ENCODE data around the gene TBL2.
"Not testable (repeated sequence)": the region's sequence is repeated elsewhere in the genome, so short reads cannot be mapped to it uniquely, and the experiment has no call there.

TBL2 gene

GRCh38 chr7:73567140-73567539 is 11.2 kb downstream of the TBL2 start:
- H3K27ac ChIP-seq (replicated peaks) = no peak overlapping the region
- H3K27me3 ChIP-seq (ENCODE audit: insufficient read depth, poor library complexity, severe bottlenecking) = no peaks in the 10 kb centered on the region
- no peak overlapping the region for H3K4me3 ChIP-seq (replicated peaks; ENCODE audit: insufficient read depth, low read length)
- TF ChIP-seq SPI1 (IDR thresholded peaks at IDR 0.05; ENCODE audit: borderline replicate concordance, low read depth) (no peak), POLR2AphosphoS5 (IDR thresholded peaks at IDR 0.05; ENCODE audit: low read depth) (no peak), REST (IDR thresholded peaks at IDR 0.05; ENCODE audit: insufficient replicate concordance, low read depth) (no peak), GABPA (IDR thresholded peaks at IDR 0.05; ENCODE audit: low read depth) (no peak), CTCF (IDR thresholded peaks at IDR 0.05; ENCODE audit: insufficient read depth, low read length) (no peak)
- DNase-seq (ENCODE audit: low read depth in 1 of 2, low spot score in 1 of 2) = no peak

GRCh38 chr7:73566431-73566830 is 11.9 kb downstream of the TBL2 start:
- DNase-seq (ENCODE audit: low read depth in 1 of 2, low spot score in 1 of 2); H3K4me3 ChIP-seq (replicated peaks; ENCODE audit: insufficient read depth, low read length); H3K27me3 ChIP-seq (ENCODE audit: insufficient read depth, poor library complexity, severe bottlenecking); H3K27ac ChIP-seq (replicated peaks): not testable (repeated sequence)

- H3K27ac ChIP-seq (replicated peaks) = no peak overlapping the region
- H3K27me3 ChIP-seq (ENCODE audit: insufficient read depth, poor library complexity, severe bottlenecking) = no peaks in the 10 kb centered on the region
- TF ChIP-seq SPI1 (IDR thresholded peaks at IDR 0.05; ENCODE audit: borderline replicate concordance, low read depth) (no peak), CTCF (IDR thresholded peaks at IDR 0.05; ENCODE audit: insufficient read depth, low read length) (no peak), POLR2AphosphoS5 (IDR thresholded peaks at IDR 0.05; ENCODE audit: low read depth) (no peak), REST (IDR thresholded peaks at IDR 0.05; ENCODE audit: insufficient replicate concordance, low read depth) (no peak), GABPA (IDR thresholded peaks at IDR 0.05; ENCODE audit: low read depth) (no peak)
- H3K4me3 ChIP-seq (replicated peaks; ENCODE audit: insufficient read depth, low read length) = no peak overlapping the region
- DNase-seq (ENCODE audit: low read depth in 1 of 2, low spot score in 1 of 2) = no peak
These were observed 12.6 kb downstream of the TBL2 start for GRCh38 chr7:73565675-73566340.

GRCh38 chr7:73560109-73560835 is 18.1 kb downstream of the TBL2 start:
- H3K4me3 ChIP-seq (replicated peaks; ENCODE audit: insufficient read depth, low read length) = no peak overlapping the region
- peak in 1 of 2 experiments; percentile 29 for DNase-seq (ENCODE audit: low read depth in 1 of 2, low spot score in 1 of 2)
- TF ChIP-seq CTCF (IDR thresholded peaks at IDR 0.05; ENCODE audit: insufficient read depth, low read length) = no peak
- no peak for TF ChIP-seq SPI1 (IDR thresholded peaks at IDR 0.05; ENCODE audit: borderline replicate concordance, low read depth)
- no peak for TF ChIP-seq GABPA (IDR thresholded peaks at IDR 0.05; ENCODE audit: low read depth)
- TF ChIP-seq POLR2AphosphoS5 (IDR thresholded peaks at IDR 0.05; ENCODE audit: low read depth) = no peak; the same call in 1 of the 2 replicates
- TF ChIP-seq REST (IDR thresholded peaks at IDR 0.05; ENCODE audit: insufficient replicate concordance, low read depth) = no peak
- H3K27me3 ChIP-seq (ENCODE audit: insufficient read depth, poor library complexity, severe bottlenecking) = no peaks in the 10 kb centered on the region
- H3K27ac ChIP-seq (replicated peaks) = no peak overlapping the region
